HG02798 (cell line): ENCODE results near the gene EDNRA.
A peak's percentile ranks its signal among the peaks of the same experiment; 100 is the strongest.

Experiments
- ATAC-seq: cut with Tn5 transposase; IDR thresholded peaks from one replicate; pipeline ENCODE4 v1.9.1; 2021; ENCODE audit warnings: mild to moderate bottlenecking; ENCODE audit not compliant: unreplicated experiment, poor library complexity

EDNRA gene

DNA sequence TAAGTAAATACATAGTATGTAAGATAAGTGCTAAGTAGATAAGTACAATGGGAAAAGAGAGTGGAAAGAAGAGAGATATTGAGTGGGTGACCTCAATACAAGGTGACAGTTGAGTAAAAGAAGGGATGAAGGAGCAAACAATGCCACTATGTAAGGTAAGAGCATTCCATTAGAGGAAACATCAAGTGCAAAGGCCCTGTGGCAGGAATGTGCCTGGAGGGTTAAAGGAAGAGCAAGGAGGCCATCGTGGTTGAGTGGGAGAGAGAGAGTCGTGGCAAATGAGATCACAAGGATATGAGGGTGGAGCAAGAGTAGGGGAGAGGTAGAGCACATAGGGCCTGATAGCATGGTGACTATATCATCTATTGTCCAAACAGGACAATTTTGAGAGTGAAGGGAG lies 13.4 kb downstream of the EDNRA start:
- no peak for ATAC-seq

DNA sequence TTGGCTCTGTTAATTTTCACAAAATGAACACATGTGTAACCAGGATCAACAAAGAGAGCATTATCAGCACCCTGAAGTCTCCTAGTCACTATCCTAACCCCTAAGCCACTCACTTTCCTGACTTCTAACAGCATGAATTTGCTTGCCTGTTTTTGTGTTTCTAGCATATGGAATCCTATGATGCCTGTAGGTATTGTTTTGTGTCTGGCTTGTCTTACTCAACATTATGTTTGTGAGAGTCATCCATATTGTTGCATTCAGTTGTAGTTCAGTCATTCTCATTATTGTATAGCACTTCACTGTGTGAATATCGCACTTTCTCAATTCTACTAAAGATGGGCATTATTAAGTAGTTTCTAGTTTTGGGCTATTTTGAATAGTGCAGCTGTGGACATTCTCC lies 15.6 kb downstream of the EDNRA start:
- no peak for ATAC-seq

DNA sequence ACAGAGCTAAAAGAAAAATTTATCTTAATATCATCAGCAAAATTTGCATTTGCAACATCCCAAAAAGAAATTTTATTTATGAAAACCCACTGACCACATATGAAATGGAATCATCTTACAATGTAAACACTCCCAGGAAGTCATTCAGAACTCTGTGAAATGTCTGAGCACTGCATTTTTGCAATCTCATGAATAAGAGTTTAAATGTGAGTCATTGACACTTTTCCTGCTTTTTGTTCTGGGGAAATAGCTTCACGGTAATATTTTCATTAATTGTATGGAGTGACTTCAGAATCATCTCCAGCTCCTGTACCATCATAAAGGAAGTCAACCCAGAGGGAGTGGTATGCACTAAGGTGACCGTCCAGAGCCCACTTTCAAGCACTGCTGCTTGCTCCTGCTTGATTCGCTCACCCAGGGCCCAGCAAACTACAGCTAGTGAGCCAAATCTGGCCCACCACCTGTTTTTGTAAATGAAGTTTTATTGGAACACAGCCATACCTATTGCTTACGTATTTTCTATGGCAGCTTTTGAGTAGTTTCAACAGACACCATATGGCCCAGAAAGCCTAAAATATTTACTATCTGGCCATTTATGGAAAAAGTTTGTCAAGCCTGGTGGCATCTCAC lies 17.2 kb downstream of the EDNRA start:
- ATAC-seq = no peak

DNA sequence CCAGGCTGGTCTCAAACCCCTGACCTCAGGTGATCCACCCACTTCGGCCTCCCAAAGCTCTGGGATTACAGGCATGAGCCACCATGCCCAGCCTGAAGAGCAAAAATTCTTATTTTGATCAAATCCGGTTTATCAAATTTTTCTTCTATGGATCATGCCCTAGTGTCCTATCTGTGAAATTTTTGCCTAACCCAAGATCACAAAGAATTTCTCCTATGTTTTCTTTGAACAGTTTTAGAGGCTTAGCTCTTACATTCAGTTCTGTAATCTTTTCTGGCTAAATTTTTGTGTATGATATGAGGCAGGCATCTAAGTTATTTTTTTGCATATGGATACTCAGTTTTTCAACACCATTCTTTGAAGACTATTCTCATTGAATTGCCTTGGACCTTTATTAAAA lies 27.4 kb downstream of the EDNRA start:
- no peak for ATAC-seq

DNA sequence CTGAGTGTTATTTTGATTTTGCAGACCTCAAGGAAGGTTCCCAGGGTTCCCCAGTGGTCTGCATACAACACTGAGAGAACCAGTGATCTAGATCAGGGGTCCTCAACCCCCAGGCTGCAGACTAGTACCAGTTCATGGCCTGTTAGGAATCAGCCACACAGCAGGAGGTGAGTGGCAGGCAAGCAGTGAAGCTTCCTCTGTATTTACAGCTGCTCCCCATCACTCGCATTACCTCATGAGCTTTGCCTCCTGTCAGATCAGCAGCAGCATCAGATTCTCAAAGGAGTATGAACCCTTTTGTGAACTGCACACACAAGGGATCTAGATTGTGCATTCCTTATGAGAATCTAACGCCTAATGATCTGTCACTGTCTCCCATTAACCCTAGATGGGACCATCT lies 28.5 kb downstream of the EDNRA start:
- no peak for ATAC-seq

DNA sequence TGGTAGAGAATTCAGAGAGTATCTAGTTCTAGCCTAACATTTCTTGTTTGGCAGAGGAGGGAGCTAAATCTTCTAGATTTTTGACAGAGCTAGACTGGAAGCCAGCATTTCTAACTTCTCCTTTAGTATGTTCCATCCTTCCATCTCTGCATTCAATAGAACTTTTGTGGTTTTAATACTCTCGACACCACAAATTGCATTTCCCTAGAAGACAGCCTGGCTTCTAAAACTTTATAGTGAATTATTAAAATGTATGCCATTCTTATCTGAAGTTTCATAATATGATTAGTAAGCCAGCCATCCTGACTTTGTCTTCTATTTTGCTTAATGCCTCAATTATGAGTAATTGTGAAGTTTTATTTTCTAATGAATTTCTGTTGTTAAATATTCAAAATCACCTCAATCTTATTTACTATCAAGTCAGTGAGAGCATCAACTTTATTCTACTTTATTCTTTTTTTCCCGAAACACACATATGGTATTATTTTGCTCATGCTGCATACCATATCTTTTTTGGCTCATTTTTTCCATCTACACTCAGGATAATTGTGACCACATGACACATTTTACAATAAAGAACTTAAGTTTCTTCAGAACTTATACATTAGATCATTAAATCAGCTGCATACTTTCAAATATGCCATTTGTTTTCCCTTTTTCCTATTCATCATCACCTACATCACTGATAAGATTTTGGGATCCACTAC lies 30.2 kb downstream of the EDNRA start:
- no peak for ATAC-seq

DNA sequence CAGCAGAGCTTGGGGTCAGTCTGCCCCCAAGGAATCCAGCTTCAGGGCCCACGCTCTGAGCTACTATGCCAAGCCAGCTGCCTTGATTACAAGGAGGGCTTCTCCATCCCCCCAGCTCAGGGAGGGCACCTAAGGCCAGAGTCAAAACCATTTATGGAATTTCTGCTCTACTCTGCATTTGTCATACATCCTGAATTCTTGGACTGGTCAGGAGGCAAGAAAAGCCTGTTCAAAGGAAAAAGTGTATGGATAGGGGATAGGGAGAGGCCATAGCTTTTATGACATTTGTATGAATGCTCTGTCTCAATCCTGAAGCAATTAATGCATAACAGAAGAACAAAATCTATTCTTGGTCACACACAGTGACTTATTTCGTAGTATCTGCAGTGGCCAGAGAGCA lies 32.2 kb downstream of the EDNRA start:
- no peak for ATAC-seq

DNA sequence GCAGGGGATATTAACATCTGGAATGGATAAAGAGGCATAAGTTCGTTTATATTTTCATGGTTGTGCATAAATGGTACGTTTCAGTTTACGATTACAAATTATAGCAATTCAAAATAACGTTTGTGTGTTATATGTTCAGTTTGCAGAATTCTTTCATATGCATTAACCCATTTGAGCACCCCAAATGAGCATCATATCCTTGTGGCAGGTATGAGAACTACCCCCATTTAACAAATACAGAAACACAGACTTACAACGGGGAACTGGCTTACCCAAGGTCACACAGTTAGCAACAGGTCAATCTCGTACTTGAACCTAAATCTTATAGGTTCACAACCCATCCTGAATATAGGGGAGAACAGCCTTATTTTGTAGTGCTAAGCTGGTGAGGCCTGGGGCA lies 33.1 kb downstream of the EDNRA start:
- no peak for ATAC-seq

DNA sequence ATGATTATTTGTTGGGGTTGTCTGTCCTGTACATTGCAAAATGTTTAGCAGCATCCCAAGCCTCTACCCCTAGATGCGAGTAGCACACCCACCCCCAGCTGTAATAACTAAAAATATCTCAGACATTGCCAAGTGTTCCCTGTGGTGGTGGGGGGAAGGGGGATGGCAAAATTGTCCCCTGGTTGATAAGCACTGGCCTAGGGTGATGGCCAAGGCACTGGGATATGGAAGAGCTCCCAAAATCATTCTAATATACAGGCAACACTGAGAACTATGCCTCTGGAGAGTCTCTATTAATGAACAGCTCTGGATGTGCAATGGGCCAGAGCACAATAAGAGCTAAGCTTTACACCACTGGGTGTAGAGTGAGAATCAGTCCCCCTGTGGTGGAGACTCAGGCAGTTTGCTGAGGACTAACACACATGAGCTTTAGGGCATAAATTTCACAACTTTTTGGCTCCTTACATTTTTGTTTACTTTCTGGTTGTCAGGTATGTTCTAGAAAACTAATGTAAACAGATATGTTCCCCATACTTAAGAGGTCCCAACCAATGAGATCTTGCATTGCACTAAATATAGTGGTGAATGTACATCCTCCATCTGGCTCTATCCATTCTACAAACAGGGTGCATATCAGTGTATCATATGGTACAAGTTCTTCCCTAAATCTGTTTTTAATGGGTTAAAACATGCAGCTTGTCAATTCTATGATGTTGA lies 34.5 kb downstream of the EDNRA start:
- no peak for ATAC-seq

DNA sequence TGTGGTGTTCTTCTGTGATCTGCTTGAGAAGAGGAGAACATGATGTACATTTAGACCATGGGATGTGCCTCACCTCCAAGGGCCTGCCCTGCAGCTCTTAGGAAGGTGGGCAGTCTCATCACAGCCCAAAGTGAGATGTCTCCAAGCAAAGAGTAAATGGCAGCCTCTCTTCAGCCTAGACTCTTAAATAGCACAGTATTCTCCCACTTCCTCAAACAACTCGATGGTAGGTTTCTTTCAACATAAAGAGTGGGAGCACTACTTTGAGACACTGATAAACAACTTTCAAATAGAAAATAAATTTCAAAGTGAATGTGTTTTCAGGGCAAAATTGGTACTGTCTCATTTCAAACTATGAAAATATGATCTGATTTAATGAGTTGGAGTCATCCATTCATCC lies 35.2 kb downstream of the EDNRA start:
- ATAC-seq = no peak

DNA sequence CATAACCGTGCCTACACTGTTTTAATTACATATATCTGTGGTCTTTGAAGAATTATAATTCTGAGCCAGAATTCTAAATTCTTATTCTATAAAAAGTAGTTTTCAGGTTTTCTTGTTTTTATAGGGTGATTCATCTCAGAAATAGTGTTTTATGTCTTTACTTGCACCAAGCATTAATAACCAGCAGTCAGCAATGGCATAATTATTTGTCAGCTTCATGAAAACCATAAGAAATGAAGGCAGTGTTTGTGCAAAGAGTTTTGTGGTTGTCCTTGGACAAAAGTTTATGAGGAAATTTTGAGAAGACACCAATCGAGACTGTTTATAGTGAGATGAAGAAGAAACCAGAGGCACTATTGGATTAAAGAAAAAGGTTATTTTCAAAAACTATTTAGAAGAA lies 37.2 kb downstream of the EDNRA start:
- ATAC-seq = no peak

DNA sequence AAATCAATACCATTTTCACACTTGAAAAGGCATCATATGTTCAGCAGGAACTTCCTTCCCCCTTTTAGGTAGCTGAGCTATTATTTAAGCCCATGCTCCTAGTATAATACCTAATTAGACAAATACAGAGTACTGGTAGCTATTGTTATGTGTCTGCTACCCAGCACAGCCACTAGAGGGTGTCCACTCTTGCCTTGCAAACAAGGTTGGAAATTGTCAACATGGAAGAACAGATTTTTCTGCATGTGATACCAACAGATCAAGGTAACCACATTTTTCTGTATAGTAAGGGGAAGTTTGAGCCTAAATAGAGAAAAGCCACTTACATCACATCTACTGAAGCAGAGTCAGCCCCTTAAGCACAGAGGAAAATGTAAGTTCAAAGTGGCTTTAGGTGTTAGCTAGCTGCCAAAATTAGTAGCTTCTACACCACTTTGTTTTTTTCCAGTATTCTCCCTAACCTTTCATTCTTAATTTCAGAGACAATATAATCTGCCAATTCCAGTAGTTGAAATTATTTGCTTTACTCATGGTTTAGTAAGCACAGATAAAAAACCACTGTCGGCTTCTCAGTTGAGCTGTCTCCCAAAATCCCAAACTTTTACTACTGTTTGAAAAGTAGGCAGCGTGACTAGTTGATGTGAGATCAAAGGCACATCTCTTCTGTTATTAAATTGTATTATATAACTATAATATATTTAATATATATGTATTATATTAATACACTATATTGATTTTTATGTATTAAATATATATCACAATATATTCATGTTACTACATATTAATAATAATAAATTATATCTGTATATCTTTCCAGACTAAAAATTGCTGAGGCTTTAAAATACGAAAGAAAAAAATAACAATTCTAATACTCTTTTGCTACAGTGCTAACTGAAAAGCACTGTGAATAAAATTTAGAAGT lies 38.2 kb downstream of the EDNRA start:
- peak; percentile 95 for ATAC-seq

DNA sequence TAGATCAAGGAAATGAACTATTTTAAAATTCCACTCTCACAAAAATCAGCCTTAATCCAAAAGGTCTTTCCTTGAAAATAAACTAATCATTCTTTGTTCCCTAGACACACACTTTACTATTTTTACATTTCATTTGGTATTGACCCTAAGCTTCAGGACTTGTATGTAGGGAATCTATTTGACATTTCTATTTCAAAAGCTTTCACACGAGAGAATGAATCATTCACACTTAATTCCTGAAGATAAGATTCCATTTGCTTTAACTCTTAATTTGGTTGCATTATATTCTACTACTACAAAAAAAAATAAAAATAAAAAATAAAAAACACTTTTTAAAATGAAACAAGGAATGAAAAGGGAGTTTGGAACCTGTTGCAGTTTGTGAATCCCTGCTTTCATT lies 43.7 kb downstream of the EDNRA start:
- no peak for ATAC-seq

DNA sequence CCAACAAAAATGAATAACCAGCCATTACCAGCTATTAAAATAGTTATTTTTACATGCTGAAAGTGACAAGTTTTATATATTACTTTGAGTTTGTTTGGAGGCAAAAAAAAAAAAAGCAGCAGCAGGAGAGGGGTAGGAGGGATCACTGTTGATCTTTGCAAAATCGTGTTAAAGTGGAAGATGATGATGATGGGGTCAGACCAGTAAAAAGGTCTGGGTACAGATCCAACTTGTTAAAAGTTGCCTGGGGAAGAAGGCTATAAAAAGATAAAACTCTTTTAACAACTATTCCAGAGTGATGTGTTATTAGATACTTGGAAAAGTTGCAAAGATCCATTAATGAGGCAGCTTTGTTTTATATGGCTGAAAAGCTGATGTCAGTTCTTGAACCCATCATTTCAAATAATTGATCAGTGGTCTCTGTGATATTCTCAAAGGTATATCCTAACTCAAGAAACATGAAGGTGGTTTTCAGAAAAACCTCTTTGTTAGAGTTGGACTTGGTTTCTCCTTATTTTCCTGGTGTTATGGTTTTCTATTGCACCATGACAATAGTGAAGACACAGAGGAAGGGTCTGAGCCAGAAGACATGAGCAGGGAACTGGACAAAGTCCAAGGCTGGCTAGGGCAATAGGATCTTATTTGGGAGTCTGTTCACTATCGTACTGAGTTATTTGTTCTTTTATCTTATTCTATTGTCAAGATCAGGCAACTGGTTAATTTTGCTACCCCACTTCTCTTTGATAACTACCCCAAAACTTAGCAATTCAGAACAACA lies 44.8 kb downstream of the EDNRA start:
- no peak for ATAC-seq

DNA sequence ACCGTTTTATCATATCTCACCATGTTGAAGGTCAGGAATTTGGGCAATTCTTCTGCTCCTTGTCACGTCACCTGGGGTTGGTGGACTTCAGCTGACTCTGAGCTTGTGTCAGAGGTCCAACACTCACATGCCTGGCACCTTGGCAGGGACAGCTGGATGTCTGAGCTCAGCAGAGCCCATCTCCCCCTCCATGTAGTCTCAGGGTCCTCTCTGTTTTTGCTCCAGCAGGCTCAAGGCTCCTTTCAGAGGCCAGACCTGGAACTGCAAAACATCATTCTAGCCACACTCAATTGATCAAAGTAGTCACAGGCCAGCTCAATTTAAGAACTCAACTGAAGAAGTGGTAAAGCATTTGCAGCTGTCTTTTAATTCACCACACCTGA lies 45.4 kb downstream of the EDNRA start:
- no peak for ATAC-seq

DNA sequence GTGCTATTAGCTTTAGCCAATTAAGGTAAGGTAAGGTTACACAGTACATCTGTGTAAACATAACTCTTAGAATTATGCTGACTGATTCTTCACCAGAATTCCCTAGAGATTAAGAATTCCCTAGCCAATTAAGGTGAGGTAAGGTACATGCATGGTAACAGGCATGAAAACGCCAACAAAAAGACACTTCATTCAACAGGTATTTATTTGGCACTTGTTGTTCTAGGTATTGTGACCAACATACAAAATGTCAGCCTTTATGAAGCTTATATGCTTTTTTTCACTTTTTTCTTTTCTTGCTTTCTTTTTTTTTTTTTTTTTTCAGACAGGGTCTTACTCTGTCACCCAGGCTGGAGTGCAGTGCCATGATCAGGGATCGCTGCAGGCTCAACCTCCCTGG lies 47.2 kb downstream of the EDNRA start:
- ATAC-seq = no peak

DNA sequence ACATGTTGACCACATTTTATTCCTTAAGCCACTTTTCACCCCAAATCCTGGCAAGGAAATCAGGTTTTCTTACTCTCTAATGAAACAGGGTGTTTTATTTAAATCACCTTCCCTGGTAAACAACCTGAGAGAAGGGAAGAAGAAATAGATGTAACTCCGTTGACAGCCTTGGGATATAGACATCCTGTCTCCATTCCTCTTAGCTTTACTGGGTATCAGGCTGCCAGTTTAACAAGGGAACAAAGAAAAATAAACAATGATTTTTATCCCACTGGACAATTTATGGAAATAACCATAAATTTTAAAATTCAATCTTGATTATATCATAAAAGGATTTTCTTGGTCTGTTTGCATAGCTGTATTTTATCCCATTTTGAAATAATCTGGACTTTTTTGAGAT lies 49.2 kb downstream of the EDNRA start:
- ATAC-seq = no peak

DNA sequence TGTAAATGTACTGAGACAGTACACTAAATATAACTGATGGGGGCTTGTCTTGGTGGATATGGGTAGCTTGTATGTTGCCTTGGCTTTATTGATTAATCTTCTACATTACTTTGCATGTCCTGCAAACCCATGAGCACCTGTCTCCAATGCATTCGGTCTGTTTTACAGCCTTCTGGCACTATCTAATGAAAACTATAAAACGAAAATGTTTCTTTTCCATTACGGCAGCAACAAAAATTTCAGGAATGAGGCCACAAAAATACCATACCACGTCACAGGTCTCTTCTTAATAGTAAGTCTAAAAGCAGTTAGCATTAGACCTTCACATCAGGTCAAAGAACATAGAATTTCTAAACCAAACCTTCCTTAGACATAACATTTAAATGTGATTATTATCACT lies 49.8 kb downstream of the EDNRA start:
- no peak for ATAC-seq

DNA sequence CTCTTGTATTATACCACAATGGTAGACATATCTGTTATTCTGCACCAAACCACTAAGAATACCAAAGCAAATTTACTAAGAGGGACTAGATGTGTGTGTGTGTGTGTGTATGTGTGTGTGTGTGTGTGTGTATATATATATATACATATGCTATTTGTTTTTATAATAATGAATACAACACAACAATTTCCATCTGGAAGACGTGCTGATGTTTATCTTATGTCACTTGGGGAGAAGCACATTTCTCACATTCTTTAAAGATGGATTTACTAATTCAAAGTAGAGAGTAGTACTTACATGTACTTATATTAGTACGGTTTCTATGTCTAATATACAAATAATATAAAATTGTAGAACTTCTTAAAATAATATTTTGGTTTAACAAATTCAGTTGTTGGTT lies 52.0 kb downstream of the EDNRA start:
- ATAC-seq = no peak

DNA sequence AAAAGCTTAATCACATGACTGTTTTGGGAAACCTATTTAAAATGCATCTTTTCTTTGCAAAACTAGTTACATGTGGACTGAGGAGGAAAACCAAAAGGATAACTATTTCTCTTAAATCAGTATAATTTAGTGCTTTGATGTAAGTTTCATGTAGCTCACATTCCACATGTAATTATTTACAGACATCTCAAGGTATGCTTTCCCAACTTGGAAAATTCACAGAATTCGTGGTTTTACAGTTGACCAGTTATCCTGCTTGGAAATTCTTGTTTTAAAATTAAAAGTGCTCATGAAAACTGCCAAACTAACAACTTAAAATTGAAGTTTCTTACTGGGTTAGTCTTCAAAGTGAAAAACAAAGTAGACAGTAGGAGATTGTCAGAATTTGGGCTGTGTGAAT lies 52.4 kb downstream of the EDNRA start:
- no peak for ATAC-seq
